KMS-11 (cell line): Measurements from ENCODE around the gene ST8SIA4.

ENCODE experiments used
- H2AFZ ChIP-seq: fragments of 200-600 bp; sonication (generic); 2 replicates; pipeline ENCODE4 v1.6.1; 2016; ENCODE audit warnings: antibody characterized with exemption, mixed run types, low read depth
- H3K27ac ChIP-seq: fragments of 200-600 bp; sonication (generic); 2 replicates; pipeline ENCODE4 v1.6.1; 2016; ENCODE audit warnings: mild to moderate bottlenecking, mixed run types
- H3K27me3 ChIP-seq: fragments of 200-600 bp; sonication (generic); 2 replicates; pipeline ENCODE4 v1.6.1; 2017; ENCODE audit warnings: mild to moderate bottlenecking, low read depth, mixed run types, moderate library complexity; ENCODE audit not compliant: insufficient read depth
- H3K36me3 ChIP-seq: fragments of 200-600 bp; sonication (generic); 2 replicates; pipeline ENCODE4 v1.6.1; 2017; ENCODE audit warnings: mild to moderate bottlenecking, mixed run types; ENCODE audit not compliant: insufficient read depth
- H3K4me1 ChIP-seq: fragments of 200-600 bp; sonication (generic); 2 replicates; pipeline ENCODE4 v1.6.1; 2016; ENCODE audit warnings: mild to moderate bottlenecking, low read depth, mixed run types; ENCODE audit not compliant: poor library complexity, severe bottlenecking
- H3K4me2 ChIP-seq: fragments of 200-600 bp; sonication (generic); 2 replicates; pipeline ENCODE4 v1.7.0; 2016; ENCODE audit warnings: mild to moderate bottlenecking, mixed run types
- H3K4me3 ChIP-seq: fragments of 200-600 bp; sonication (generic); IDR thresholded peaks from 2 replicates; pipeline ENCODE4 v1.6.1; 2017; ENCODE audit warnings: low read depth, low read length, mixed read lengths; ENCODE audit not compliant: insufficient read depth
- H3K79me2 ChIP-seq: fragments of 200-600 bp; sonication (generic); 2 replicates; pipeline ENCODE4 v1.6.1; 2016; ENCODE audit warnings: low read depth, mixed run types; ENCODE audit not compliant: insufficient read depth
- H3K9ac ChIP-seq: fragments of 200-600 bp; sonication (generic); 2 replicates; pipeline ENCODE4 v1.6.1; 2016; ENCODE audit warnings: mild to moderate bottlenecking, mixed run types
- H4K20me1 ChIP-seq: fragments of 200-600 bp; sonication (generic); 2 replicates; pipeline ENCODE4 v1.6.1; 2016; ENCODE audit warnings: mild to moderate bottlenecking, mixed run types; ENCODE audit not compliant: insufficient read depth
- TF ChIP-seq, protein P1 (sequence below): fragments of 200-600 bp; sonication (generic); conservative IDR thresholded peaks from 2 replicates; pipeline ENCODE4 v1.6.1; 2017; ENCODE audit warnings: low read depth, mild to moderate bottlenecking, antibody characterized with exemption, low read length, moderate library complexity, mixed read lengths

ST8SIA4 gene

DNA sequence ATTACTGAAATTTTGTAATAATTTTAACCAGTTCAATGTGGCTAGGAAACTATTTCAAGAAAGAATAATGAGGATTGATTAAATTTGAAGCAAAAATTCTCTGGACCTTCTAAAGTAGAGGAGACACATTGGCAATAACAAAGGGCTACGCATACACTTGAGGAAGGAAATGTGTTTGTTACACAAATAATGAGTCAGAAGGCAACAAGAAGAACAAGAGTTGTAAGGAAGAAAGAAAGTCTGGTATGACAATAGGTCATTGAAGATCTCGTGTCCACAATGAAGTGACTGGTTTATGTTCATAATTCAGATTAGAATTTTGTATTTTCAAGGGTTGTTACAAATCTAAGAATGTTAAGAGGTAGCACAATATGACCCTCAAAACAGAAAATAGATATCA is 25.8 kb downstream of the ST8SIA4 start:
- no peak overlapping the region for H3K9ac ChIP-seq
- TF ChIP-seq, protein P1, sequence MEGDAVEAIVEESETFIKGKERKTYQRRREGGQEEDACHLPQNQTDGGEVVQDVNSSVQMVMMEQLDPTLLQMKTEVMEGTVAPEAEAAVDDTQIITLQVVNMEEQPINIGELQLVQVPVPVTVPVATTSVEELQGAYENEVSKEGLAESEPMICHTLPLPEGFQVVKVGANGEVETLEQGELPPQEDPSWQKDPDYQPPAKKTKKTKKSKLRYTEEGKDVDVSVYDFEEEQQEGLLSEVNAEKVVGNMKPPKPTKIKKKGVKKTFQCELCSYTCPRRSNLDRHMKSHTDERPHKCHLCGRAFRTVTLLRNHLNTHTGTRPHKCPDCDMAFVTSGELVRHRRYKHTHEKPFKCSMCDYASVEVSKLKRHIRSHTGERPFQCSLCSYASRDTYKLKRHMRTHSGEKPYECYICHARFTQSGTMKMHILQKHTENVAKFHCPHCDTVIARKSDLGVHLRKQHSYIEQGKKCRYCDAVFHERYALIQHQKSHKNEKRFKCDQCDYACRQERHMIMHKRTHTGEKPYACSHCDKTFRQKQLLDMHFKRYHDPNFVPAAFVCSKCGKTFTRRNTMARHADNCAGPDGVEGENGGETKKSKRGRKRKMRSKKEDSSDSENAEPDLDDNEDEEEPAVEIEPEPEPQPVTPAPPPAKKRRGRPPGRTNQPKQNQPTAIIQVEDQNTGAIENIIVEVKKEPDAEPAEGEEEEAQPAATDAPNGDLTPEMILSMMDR: no peak
- no peak overlapping the region for H3K4me3 ChIP-seq
- H2AFZ ChIP-seq: no peak overlapping the region
- H3K36me3 ChIP-seq: no peaks in the 10 kb centered on the region
- H4K20me1 ChIP-seq: no peaks in the 10 kb centered on the region
- H3K27ac ChIP-seq: no peak overlapping the region
- peaks cover 20% of the 10 kb centered on the region for H3K4me1 ChIP-seq
- no peaks in the 10 kb centered on the region for H3K27me3 ChIP-seq
- no peaks in the 10 kb centered on the region for H3K79me2 ChIP-seq
- H3K4me2 ChIP-seq: no peak overlapping the region

DNA sequence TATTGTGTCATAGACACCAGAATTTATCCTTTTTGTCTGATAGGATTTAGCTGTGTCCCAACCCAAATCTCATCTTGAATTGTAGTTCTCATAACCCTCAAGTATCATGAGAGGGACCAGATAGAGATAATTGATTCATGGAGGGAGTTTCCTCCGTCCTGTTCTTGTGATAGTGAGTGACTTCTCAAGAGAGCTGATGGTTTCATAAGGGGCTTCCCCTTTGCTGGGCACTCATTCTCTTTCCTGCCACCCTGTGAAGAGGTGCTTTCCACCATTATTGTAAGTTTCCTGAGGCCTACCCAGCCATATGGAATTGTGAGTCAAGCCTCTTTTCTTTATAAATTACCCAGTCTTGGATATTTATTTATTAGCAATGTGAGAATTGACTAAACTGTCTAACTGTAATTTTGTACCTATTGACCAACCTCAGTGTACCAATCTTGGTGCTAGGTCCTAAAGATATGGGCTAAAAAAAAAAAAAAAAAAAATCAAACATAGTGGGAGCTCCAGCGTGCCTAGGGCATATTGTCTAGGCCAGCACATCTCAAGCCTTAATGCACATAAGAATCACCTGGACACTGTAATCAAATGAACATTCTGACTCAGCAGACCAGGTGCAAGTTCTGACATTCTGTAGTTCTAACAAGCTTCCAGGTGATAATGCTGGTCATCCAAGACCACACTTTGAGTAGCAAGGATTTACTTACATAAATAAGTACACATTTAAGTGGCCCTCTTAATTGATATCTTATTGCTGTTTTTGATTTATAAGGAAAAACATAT is 30.5 kb downstream of the ST8SIA4 start:
- Histone ChIP-seq H3K27me3 (no peaks in the 10 kb centered on the region), H3K36me3 (no peaks in the 10 kb centered on the region), H3K4me3 (no peak overlapping the region), H2AFZ (no peak overlapping the region), H3K27ac (no peak overlapping the region), H3K79me2 (no peaks in the 10 kb centered on the region), H3K9ac (no peak overlapping the region), H3K4me1 (peaks cover 41% of the 10 kb centered on the region), H3K4me2 (peak overlapping the region; percentile 22; the same call in 1 of the 2 replicates), H4K20me1 (no peaks in the 10 kb centered on the region)
- TF ChIP-seq, protein P1: no peak

DNA sequence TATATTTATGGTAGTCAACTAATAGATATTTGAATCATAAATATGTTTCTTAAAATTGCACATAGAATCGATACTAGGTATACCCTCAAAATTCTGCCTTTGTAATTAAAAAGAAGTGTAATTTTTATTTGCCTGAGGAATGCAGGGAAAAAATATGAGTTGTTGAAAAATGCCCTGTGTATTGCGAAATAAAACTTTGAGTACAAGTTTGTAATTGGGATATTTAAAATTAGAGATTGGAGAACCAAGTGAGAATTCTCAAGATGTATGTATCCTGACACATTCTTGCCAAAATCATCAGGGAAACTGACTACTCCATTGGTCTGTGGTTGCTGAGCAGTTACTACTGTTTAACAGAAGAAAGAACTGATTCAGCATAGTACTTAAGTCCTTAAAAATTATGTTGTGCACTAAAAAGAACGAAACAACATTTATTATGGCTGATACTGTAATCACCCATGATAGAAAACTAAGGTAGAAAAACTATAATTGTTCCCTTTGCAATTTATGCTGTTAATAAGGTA is 36.0 kb downstream of the ST8SIA4 start:
- H3K9ac ChIP-seq: no peak overlapping the region
- H3K79me2 ChIP-seq: no peaks in the 10 kb centered on the region
- H3K36me3 ChIP-seq: no peaks in the 10 kb centered on the region
- TF ChIP-seq, protein P1: no peak
- H3K4me3 ChIP-seq: no peak overlapping the region
- H4K20me1 ChIP-seq: no peaks in the 10 kb centered on the region
- no peaks in the 10 kb centered on the region for H3K27me3 ChIP-seq
- no peak overlapping the region for H3K4me2 ChIP-seq
- H2AFZ ChIP-seq: no peak overlapping the region
- peaks cover 47% of the 10 kb centered on the region for H3K4me1 ChIP-seq
- H3K27ac ChIP-seq: no peak overlapping the region

DNA sequence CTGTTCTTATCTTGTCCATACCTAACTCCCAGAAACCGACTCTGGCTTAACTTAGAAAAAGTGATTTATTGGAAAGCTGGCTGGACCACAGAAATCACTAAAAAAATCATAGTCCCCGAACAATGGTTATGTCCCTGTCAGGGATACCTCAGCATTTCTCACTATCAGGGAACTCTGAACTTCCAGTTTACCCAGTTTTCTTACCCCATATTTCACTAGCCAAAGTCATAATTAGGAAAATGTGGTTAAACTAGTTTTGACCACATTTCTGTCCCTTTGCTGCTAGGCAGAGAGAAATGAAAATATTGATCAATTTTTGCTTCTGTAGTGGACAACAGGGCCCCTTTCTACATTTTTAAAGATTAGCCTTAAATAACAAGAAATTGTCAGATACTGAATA is 38.2 kb downstream of the ST8SIA4 start:
- no peak overlapping the region for H3K4me3 ChIP-seq
- TF ChIP-seq, protein P1: no peak
- no peaks in the 10 kb centered on the region for H4K20me1 ChIP-seq
- no peaks in the 10 kb centered on the region for H3K36me3 ChIP-seq
- no peak overlapping the region for H3K27ac ChIP-seq
- H2AFZ ChIP-seq: no peak overlapping the region
- no peak overlapping the region for H3K9ac ChIP-seq
- H3K4me1 ChIP-seq: peaks cover 59% of the 10 kb centered on the region
- H3K79me2 ChIP-seq: no peaks in the 10 kb centered on the region
- peak overlapping the region; percentile 20 for H3K4me2 ChIP-seq
- no peaks in the 10 kb centered on the region for H3K27me3 ChIP-seq
